GM13977 (cell line): Measurements from ENCODE around the gene ERBB4.
A peak's percentile ranks its signal among the peaks of the same experiment; 100 is the strongest.

Experiments
- DNase-seq: peaks from one replicate; pipeline ENCODE4 v3.0.0; 2012; ENCODE audit warnings: low spot score
- CTCF ChIP-seq: IDR thresholded peaks from 2 replicates; pipeline ENCODE4 v1.5.1; 2012; ENCODE audit warnings: mild to moderate bottlenecking, control low read depth; ENCODE audit not compliant: insufficient read depth; ENCODE audit errors: extremely low read depth, missing control alignments
- in situ Hi-C: fragments of 300-500 bp; cut with MboI; formaldehyde crosslinking; loops from one replicate; pipeline ENCODE4 v1.12.0; 2022; ENCODE audit warnings: low sequenced_read_pairs, low pct_unique_long_range_greater_than_20kb, mixed read lengths, inconsistent platforms; ENCODE audit not compliant: unreplicated experiment

ERBB4 gene

GRCh38 chr2:212548455-212548819 is 9.8 kb upstream of the ERBB4 start:
- TF ChIP-seq CTCF, result peak; percentile 15
- in situ Hi-C loops, result no loop called here
- no peak for DNase-seq

GRCh38 chr2:212547716-212548454 is 9.3 kb upstream of the ERBB4 start:
- no peak for TF ChIP-seq CTCF
- DNase-seq, result no peak
- in situ Hi-C loops, result no loop called here

- no peak for TF ChIP-seq CTCF
- no peak for DNase-seq
- in situ Hi-C loops, result no loop called here
Observed at GRCh38 chr2:212546669-212547068, 8.1 kb upstream of the ERBB4 start.

- in situ Hi-C loops, result no loop called here
- TF ChIP-seq CTCF, result no peak
- no peak for DNase-seq
Observed at GRCh38 chr2:212540341-212540740, 1.7 kb upstream of the ERBB4 start.

GRCh38 chr2:212539072-212539880 is 674 bp upstream of the ERBB4 start:
- in situ Hi-C loops, result no loop called here
- TF ChIP-seq CTCF, result no peak
- DNase-seq, result no peak

GRCh38 chr2:212537726-212538304 is 787 bp downstream of the ERBB4 start:
- in situ Hi-C loops, result no loop called here
- DNase-seq, result peak; percentile 45
- no peak for TF ChIP-seq CTCF
